Measurements from ENCODE around the gene HOXD11. TPM values are rescaled to one million over a fixed set of nuclear protein-coding genes. Genes with fewer than 3 reads are reported as not detected.
A peak's percentile ranks its signal among the peaks of the same experiment; 100 is the strongest.

Gene HOXD11
- total and polyA plus RNA-seq, 2 of the 4 experiments (the other 2 are of a cell fraction) = not detected

DNA sequence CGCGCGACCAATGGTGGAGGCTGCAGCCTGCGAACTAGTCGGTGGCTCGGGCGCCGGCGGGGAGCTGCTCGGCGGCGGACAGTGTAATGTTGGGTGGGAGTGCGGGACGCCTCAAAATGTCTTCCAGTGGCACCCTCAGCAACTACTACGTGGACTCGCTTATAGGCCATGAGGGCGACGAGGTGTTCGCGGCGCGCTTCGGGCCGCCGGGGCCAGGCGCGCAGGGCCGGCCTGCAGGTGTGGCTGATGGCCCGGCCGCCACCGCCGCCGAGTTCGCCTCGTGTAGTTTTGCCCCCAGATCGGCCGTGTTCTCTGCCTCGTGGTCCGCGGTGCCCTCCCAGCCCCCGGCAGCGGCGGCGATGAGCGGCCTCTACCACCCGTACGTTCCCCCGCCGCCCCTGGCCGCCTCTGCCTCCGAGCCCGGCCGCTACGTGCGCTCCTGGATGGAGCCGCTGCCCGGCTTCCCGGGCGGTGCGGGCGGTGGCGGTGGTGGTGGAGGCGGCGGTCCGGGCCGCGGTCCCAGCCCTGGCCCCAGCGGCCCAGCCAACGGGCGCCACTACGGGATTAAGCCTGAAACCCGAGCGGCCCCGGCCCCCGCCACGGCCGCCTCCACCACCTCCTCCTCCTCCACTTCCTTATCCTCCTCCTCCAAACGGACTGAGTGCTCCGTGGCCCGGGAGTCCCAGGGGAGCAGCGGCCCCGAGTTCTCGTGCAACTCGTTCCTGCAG lies 15.8 kb downstream of the HOXD11 start, which contains the start of gene HOXD9:
Gene HOXD9 (plus strand): TSS at position 37 of the 728 bp plus-strand sequence. CDS start 50 bp downstream, at position 87.
- H3K27ac ChIP-seq (ENCODE audit: insufficient read depth, low read length) = no peak within 1 kb of the TSS
- no peaks in the 10 kb centered on the region for H3K4me1 ChIP-seq (ENCODE audit: control insufficient read depth, insufficient read depth, low read length)
- CTCF ChIA-PET = no interaction called here

More for the DNA sequence above, 15.8 kb downstream of the HOXD11 start, which contains the start of gene HOXD9:
- H2BK120ac ChIP-seq (ENCODE audit: low read depth, low read length) = no peak within 1 kb of the TSS
- no peak within 1 kb of the TSS for H3K9ac ChIP-seq (ENCODE audit: low read depth, low read length)
- BruUV-seq (replicated peaks) = no TSS peak
- H4K8ac ChIP-seq (ENCODE audit: low read depth in 2 of 2, low read length in 2 of 2) = no peak within 1 kb of the TSS
- WGBS, 2 experiments (ENCODE audit: extremely low coverage in 2 of 2, insufficient read length in 1 of 2) = 7% methylated on average over 14 of the region's 84 CpGs; no CpG with 5 or more reads in 1 of the 2 experiments
- dilution Hi-C loops (cut with HindIII; ENCODE audit: low sequenced_read_pairs, unreplicated experiment) = no loop called here
- no peak within 1 kb of the TSS for H3K18ac ChIP-seq (ENCODE audit: low read depth, low read length)
- H2AK5ac ChIP-seq (ENCODE audit: low read depth, low read length) = no peak within 1 kb of the TSS
- no peak within 1 kb of the TSS for H2BK15ac ChIP-seq (ENCODE audit: low read depth, low read length)
- H3K14ac ChIP-seq (replicated peaks; ENCODE audit: low read depth, low read length) = no peak within 1 kb of the TSS
- no peak within 1 kb of the TSS for H2BK20ac ChIP-seq (ENCODE audit: low read depth, low read length)
- H2AK9ac ChIP-seq (replicated peaks; ENCODE audit: low read depth, low read length, poor library complexity) = no peak within 1 kb of the TSS
- H4K20me1 ChIP-seq (ENCODE audit: insufficient read depth, low read length) = no peaks in the 10 kb centered on the region; the same call in 1 of the 2 replicates
- H3K9me1 ChIP-seq (ENCODE audit: insufficient read depth, low read length) = no peaks in the 10 kb centered on the region
- H3K79me1 ChIP-seq (ENCODE audit: low read depth in 1 of 2, low read length in 2 of 2) = no peaks in the 10 kb centered on the region
- H3K4me2 ChIP-seq (ENCODE audit: low read depth, low read length) = peak within 1 kb of the TSS; percentile 67
- TF ChIP-seq CEBPB (IDR thresholded peaks at IDR 0.05; ENCODE audit: low read depth, low read length) (no peak), NFE2L2 (IDR thresholded peaks at IDR 0.05; ENCODE audit: low read depth, low read length) (no peak), FOS (IDR thresholded peaks at IDR 0.05; ENCODE audit: low read depth, low read length) (no peak), BHLHE40 (IDR thresholded peaks at IDR 0.05; ENCODE audit: low read depth, low read length) (no peak), MAFK (IDR thresholded peaks at IDR 0.05; ENCODE audit: low read depth, low read length) (no peak), CHD1 (IDR thresholded peaks at IDR 0.05; ENCODE audit: low read depth, low read length) (no peak), RFX5 (IDR thresholded peaks at IDR 0.05; ENCODE audit: low read depth, low read length) (no peak), MXI1 (IDR thresholded peaks at IDR 0.05; ENCODE audit: borderline replicate concordance, low read depth, low read length) (no peak), MAZ (IDR thresholded peaks at IDR 0.05; ENCODE audit: borderline replicate concordance, low read depth, low read length) (no peak), RCOR1 (IDR thresholded peaks at IDR 0.05; ENCODE audit: insufficient replicate concordance, low read length) (no peak), RAD21 (IDR thresholded peaks at IDR 0.05; ENCODE audit: low read length) (no peak), SMC3 (IDR thresholded peaks at IDR 0.05; ENCODE audit: low read depth, low read length) (no peak), POLR2A (IDR thresholded peaks at IDR 0.05; ENCODE audit: low read depth, low read length) (no peak)
- TF ChIP-seq, protein P1, sequence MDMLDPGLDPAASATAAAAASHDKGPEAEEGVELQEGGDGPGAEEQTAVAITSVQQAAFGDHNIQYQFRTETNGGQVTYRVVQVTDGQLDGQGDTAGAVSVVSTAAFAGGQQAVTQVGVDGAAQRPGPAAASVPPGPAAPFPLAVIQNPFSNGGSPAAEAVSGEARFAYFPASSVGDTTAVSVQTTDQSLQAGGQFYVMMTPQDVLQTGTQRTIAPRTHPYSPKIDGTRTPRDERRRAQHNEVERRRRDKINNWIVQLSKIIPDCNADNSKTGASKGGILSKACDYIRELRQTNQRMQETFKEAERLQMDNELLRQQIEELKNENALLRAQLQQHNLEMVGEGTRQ (IDR thresholded peaks at IDR 0.05; ENCODE audit: low read depth, low read length) = no peak; the same call in 1 of the 2 replicates
- TF ChIP-seq, protein P2, sequence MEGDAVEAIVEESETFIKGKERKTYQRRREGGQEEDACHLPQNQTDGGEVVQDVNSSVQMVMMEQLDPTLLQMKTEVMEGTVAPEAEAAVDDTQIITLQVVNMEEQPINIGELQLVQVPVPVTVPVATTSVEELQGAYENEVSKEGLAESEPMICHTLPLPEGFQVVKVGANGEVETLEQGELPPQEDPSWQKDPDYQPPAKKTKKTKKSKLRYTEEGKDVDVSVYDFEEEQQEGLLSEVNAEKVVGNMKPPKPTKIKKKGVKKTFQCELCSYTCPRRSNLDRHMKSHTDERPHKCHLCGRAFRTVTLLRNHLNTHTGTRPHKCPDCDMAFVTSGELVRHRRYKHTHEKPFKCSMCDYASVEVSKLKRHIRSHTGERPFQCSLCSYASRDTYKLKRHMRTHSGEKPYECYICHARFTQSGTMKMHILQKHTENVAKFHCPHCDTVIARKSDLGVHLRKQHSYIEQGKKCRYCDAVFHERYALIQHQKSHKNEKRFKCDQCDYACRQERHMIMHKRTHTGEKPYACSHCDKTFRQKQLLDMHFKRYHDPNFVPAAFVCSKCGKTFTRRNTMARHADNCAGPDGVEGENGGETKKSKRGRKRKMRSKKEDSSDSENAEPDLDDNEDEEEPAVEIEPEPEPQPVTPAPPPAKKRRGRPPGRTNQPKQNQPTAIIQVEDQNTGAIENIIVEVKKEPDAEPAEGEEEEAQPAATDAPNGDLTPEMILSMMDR (conservative IDR thresholded peaks at IDR 0.05; ENCODE audit: low read depth, low read length) = no peak
- TF ChIP-seq, protein P3, sequence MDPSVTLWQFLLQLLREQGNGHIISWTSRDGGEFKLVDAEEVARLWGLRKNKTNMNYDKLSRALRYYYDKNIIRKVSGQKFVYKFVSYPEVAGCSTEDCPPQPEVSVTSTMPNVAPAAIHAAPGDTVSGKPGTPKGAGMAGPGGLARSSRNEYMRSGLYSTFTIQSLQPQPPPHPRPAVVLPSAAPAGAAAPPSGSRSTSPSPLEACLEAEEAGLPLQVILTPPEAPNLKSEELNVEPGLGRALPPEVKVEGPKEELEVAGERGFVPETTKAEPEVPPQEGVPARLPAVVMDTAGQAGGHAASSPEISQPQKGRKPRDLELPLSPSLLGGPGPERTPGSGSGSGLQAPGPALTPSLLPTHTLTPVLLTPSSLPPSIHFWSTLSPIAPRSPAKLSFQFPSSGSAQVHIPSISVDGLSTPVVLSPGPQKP (IDR thresholded peaks at IDR 0.05; ENCODE audit: borderline replicate concordance, low read depth, low read length) = no peak
- intact Hi-C loops (cut with micrococcal nuclease) = no loop called here
- no peak within 1 kb of the TSS for H4K91ac ChIP-seq (ENCODE audit: insufficient read depth, low read depth, low read length)
- no peak for DNase-seq
- POLR2A ChIA-PET (ENCODE audit: unreplicated experiment) = no interaction called here
- H3K23ac ChIP-seq (ENCODE audit: low read depth, low read length) = no peak within 1 kb of the TSS
- in situ Hi-C loops (cut with MboI; ENCODE audit: low sequenced_read_pairs) = loop anchor here (10.0 kb wide), 2 partner anchors 332 to 1032 kb away; no protein-coding TSS in a partner anchor
- H3K56ac ChIP-seq (ENCODE audit: extremely low read depth, insufficient read depth, low read length) = no peak within 1 kb of the TSS
- peaks cover 6% of the 10 kb centered on the region for H3K9me3 ChIP-seq (ENCODE audit: control insufficient read depth, insufficient read depth, low read length)
- H2AFZ ChIP-seq (replicated peaks; ENCODE audit: low read length, poor library complexity) = peak within 1 kb of the TSS; percentile 70
- no peak within 1 kb of the TSS for H3K4ac ChIP-seq (ENCODE audit: low read depth, low read length)
- peaks cover 90% of the 10 kb centered on the region for H3K27me3 ChIP-seq (ENCODE audit: control insufficient read depth, insufficient read depth, low read length)
- no peak within 1 kb of the TSS for H2BK5ac ChIP-seq (ENCODE audit: low read depth, low read length, poor library complexity, severe bottlenecking)
- no peak within 1 kb of the TSS; the same call in 1 of the 2 replicates for H3K4me3 ChIP-seq (ENCODE audit: insufficient read depth, low read depth, low read length)
- ATAC-seq (ENCODE audit: low read depth) = peak; percentile 35
- no peak within 1 kb of the TSS for H4K5ac ChIP-seq (ENCODE audit: low read depth, low read length)
- no peaks in the 10 kb centered on the region for H3K36me3 ChIP-seq (ENCODE audit: control insufficient read depth, insufficient read depth, low read length)
